Measurements from ENCODE around the gene TMEM234.

The TMEM234 gene

GRCh38 chr1:32239337-32239736, 17.2 kb upstream of the TMEM234 start:
- no peak for DNase-seq

DNA sequence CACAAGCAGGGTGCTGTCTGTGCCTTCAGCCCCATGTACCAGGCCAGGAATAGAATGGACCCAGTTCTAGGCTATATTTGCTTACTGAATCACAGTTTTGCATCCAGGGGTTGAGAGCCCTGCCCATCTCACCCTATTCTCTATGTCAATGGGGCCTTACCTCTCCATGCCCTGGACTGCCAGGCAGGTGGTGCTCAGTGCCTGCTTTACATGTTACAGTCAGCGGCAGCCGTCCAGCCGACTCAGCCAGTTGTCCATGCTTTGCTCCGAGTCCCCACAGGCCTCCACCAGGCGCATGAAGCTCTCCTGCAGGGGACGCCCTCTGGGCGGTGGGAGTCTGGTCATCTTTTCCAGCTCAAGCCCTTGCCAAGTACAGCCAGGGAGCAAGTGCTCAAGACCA, 12.6 kb upstream of the TMEM234 start:
- DNase-seq = no peak

DNA sequence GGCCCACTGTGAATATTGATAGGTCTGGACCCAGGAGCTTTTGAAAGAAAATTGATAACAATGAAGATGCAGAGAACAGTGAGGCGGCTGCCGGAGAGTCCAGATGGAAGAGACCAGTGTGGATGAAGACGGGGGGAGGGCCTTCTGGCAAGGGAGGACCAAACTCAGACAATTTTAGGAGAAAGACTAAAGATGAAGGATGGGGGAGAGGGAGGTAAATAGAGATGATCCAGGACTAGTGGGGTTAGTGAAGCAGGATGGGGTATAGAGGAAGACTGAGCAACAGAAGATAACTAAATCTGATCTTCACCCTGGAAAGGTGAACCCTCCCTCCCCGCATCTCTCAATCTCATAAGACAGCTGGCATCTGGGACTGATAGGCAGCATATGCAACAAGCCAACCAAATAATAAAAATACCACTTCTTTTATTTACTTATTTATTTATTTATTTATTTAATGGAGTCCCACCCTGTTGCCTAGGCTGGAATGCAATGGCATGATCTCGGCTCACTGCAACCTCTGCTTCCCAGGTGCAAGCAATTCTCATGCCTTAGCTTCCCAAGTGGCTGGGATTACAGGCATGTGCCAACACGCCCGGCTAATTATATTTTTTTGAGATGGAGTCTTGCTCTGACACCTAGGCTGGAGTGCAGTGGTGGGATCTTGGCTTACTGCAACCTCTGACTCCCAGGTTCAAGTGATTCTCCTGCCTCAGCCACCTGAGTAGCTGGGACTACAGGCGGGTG, 10.6 kb upstream of the TMEM234 start:
- DNase-seq = no peak

DNA sequence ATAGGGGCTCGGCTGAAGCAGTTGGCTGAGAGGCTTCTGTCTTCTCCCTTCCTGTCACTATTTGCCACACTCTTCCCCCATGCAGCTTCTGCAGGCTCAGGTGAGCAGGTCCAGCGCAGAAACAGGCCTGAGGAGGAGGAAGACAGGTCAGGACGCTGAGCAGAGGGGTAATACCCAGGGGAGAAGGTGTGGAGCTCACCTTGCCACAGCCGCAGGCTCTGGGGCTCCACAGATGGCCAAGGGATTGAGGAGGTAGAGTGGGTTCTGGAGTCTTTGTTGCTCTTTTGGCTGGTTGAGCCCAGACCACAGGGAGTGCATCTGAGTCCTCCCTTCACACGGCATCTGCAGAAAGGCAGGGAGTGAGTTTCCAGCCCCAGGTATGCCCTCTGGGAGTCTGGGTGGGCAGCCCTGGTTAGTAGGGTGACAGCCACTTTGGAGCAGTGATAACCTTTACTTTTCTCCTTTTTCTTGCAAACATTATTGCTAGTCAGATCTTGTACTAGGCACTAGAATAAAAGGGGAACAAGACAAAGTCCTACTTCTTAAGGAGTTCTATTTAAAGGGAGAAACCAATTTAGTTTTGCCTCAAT, 9.8 kb upstream of the TMEM234 start:
- no peak for DNase-seq

GRCh38 chr1:32228771-32229170, 6.6 kb upstream of the TMEM234 start:
- no peak for DNase-seq

- no peak for DNase-seq
Observed at GRCh38 chr1:32224285-32224684, 2.1 kb upstream of the TMEM234 start.

DNA sequence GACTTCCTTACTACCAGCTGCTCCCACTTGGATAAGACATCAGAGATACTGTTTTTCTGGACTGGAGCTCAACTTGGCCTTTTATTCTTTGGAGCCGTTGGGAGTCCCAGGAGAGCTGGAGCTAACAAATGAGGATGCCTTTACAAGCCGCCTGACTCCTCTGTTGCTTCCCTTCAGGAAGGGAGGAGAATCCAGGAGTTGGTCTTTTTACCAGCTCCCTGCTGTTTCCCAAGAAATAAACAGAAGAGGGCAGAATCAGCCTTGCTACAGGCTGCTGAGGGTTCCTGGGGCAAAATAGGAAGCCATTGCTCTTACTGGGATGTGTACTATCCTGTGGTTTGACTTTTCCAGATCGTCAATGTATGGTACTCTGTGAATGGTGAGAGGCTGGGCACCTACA, 1.5 kb upstream of the TMEM234 start:
- no peak for DNase-seq

DNA sequence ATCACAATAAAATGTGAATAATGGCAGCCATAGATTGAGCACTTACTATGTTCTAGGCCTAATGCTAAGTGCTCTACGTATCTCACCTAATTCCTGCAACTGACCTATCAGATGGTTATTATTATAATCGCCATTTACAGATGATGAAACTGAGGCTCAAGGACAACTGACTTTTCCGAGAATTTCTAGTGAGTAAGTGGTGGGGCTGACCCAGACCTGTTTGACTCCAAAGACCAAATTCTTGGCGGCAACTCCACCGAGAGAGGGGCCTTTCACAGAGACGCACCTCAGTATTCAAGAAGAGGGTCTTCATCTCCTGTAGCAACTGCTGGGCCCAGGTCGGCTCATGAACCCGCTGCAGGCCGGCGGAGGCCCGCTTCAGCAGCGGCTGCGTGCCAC, 573 bp downstream of the TMEM234 start:
- no peak for DNase-seq

DNA sequence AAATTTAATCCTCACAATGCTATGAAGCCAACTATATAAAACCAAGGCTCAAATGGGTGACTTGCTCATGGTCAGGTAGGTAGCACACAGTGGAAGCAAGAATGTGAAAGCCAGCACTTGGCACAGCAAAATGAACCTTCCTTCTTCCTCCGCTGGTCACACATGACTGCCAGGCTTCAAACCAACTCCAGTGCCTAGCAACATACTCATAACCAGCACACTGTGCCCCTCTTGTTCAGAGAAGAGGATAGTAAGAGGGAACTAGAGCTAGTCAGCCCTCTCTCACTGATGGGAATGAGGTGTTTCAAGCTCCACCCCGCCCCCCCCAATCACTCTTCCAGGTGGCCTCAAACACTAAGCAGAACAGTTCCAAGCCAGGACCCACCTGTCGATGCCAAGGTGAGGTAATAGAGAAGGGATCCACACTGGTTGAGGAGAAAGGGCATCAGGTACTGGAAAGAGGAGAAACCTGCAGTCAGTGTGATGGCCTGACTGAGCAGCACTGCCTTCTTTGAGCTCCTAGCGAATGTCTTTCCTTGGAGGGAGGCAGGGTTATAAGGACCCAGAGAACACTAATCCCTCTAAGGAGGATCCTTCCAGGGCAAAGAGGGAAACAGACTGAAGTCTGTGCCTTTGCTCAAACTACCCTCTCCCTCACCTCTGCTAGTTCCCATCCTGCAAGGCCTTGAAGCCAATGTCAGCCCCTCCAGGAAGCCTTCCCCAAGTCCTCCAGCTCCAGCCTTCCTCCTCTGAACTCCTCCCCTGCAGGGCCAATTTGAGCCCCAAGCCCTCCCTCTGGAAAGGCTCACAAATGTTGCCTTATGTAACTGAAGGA, 1.2 kb downstream of the TMEM234 start:
- DNase-seq = no peak

GRCh38 chr1:32219022-32219421, 3.1 kb downstream of the TMEM234 start:
- DNase-seq = no peak

DNA sequence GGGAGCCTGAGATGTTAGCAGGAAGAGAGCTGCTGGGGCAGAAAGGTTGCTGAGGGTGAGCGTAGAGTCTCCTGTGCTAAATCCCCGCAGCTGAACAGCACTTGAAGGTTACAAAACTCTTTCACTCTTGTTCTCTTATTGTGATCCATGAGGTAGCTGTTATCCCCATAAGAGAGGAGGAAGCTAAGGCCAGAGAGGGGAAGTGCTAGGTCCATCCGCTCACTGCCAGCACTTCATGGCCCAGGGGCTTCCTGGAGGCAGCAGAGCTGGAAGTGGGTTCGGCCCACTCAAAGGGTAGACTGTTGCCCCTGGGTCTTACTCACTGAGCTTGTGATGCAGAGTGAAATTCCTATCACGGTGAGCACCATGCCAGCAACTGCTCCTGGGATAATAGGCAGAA, 5.6 kb downstream of the TMEM234 start:
- no peak for DNase-seq

DNA sequence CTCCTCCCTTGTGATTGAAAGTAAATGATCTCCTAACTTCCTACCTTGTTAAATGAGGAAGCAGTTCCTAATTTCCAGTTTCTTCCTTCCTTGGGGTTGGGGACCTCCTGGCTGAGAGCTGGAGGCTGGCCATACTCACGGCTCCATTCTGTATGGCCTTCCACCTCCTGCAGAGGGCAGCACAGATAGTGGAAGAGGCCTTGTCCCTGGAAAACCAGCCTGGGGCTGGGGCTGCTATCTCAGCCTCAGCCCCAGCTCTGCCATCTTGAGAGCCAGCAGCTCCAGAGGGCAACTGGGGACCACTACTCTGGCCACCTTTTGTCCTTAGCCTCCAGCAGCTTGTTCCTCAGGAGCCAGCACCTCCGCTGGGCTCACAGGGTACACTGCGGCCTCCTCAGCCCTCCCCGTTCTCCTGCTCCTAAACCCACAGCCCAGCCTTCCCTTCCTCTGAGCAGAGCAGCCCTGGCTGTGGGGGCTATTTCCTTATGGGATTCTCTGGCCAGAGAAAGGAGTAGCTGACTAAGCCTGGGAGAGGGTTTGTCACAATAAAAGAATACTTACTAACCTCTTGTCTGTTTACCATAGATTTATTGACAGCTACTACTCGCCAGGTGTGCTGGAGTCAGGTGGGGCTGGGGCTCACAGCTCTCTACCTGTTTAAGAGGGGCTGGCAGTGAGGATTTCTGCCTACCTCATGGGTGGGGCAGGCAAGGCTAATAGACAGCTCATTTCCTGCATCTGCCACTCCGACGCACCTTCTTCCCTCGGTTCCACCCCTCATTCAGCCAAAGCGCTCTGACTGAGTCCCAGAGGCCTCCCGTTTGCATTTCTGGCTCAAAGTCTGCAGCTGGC, 6.3 kb downstream of the TMEM234 start:
- DNase-seq = peak; percentile 71

GRCh38 chr1:32208891-32209328, 13.2 kb downstream of the TMEM234 start, which contains the start of gene DCDC2B:
TSS of gene DCDC2B (plus strand) at chr1:32209089. CDS start at chr1:32209094, 5 bp downstream.
- no peak for DNase-seq

GRCh38 chr1:32208469-32208868, 13.7 kb downstream of the TMEM234 start:
- DNase-seq = no peak

GRCh38 chr1:32205401-32206370, 16.5 kb downstream of the TMEM234 start, which contains the start of gene IQCC:
TSS of gene IQCC (plus strand) at chr1:32205671. CDS start at chr1:32205682, 11 bp downstream.
- peak; percentile 77 for DNase-seq

- DNase-seq = no peak
Observed at GRCh38 chr1:32204943-32205361, 17.2 kb downstream of the TMEM234 start.

GRCh38 chr1:32201011-32201855, 20.9 kb downstream of the TMEM234 start:
- DNase-seq = no peak

DNA sequence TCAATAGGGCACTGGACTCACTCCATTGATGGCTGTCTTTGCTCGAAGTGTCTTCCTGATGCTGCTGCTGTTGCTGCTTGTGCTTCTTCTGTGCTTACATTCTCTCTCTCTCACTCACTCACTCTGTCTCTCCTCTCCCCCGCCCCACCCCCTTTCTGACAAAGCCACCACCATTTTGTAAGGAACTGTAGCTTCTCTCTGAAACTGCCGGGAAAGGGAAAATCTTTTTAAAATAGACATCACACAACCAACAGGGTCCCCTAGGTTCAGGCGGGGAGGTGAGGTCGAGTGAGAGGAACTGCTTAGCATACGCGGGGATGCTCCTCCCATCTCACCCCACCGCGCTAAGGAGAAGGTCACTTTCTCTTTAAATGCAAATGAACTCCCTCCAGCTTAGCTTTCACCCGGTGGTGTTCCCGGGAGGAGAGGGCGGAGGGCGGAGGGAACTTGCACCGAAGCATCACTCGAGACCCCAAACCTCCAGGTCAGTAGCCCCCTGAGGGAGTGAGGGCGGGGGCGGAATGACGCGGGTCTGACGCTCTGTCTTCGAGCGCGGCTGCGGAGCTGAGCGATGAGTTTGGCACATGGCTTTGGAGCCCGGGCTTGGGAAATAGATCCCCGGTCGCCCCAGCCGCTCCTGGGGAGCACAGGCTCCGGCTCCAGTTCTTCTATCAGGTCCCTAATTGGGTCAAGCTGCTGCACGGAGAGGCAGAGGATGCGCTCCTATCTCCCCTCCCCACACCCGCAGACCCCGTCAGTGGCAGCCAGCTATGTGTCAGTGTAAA, 21.7 kb downstream of the TMEM234 start, which contains the start of gene CCDC28B:
Gene CCDC28B, plus strand, starts transcription at position 370 of the 785 bp plus-strand sequence. CDS start 1,341 bp downstream, outside the sequence.
- no peak for DNase-seq

- no peak for DNase-seq
Observed at GRCh38 chr1:32199717-32200072, 22.5 kb downstream of the TMEM234 start.

All from 8988T (cell line).